Measurements from ENCODE around the gene RFWD3. TPM values are rescaled to one million over a fixed set of nuclear protein-coding genes. Genes with fewer than 3 reads are reported as not detected.
A peak's percentile ranks its signal among the peaks of the same experiment; 100 is the strongest.

Gene RFWD3
- total and polyA plus RNA-seq, 2 of the 13 experiments (the other 11 are each of a cell fraction or from before 2014, with no cell fraction given): 23.4 to 62.6 TPM

GRCh38 chr16:74606521-74607309 is 60.0 kb downstream of the RFWD3 start, which contains the start of gene GLG1 (continued):
- TF ChIP-seq SP140L (CRISPR knock-in tag; IDR thresholded peaks at IDR 0.05; ENCODE audit: borderline replicate concordance) (no peak), TEF (CRISPR knock-in tag; IDR thresholded peaks at IDR 0.05) (no peak; the same call in 1 of the 2 replicates), ZFX (CRISPR knock-in tag; IDR thresholded peaks at IDR 0.05; ENCODE audit: low read depth) (peak; percentile 93), JARID2 (CRISPR knock-in tag; IDR thresholded peaks at IDR 0.05; ENCODE audit: insufficient replicate concordance) (peak; percentile 66), SKIL (CRISPR knock-in tag; IDR thresholded peaks at IDR 0.05; ENCODE audit: borderline replicate concordance) (peak; percentile 75; the same call in 1 of the 2 replicates), ELF1 (CRISPR knock-in tag; IDR thresholded peaks at IDR 0.05) (peak; percentile 30), ZNF451 (CRISPR knock-in tag; IDR thresholded peaks at IDR 0.05) (no peak; the same call in 1 of the 2 replicates), MAF1 (CRISPR knock-in tag; IDR thresholded peaks at IDR 0.05; ENCODE audit: borderline replicate concordance) (peak; percentile 80; the same call in 1 of the 2 replicates), ZKSCAN5 (CRISPR knock-in tag; IDR thresholded peaks at IDR 0.05) (no peak), ATF5 (CRISPR knock-in tag; IDR thresholded peaks at IDR 0.05; ENCODE audit: low read depth) (no peak), RBAK (CRISPR knock-in tag; IDR thresholded peaks at IDR 0.05) (no peak), U2AF1 (optimal IDR thresholded peaks at IDR 0.05; ENCODE audit: low read depth, low read length) (peak; percentile 87), MED1 (CRISPR knock-in tag; IDR thresholded peaks at IDR 0.05) (peak; percentile 81), IKZF1 (IDR thresholded peaks at IDR 0.05) (no peak), MZF1 (CRISPR knock-in tag; IDR thresholded peaks at IDR 0.05; ENCODE audit: borderline replicate concordance) (no peak), ZNF432 (CRISPR knock-in tag; IDR thresholded peaks at IDR 0.05; ENCODE audit: borderline replicate concordance) (0 out of 2 replicates have a peak, but pooled peaks have one; percentile 21), CSRNP1 (CRISPR knock-in tag; IDR thresholded peaks at IDR 0.05) (peak; percentile 89; the same call in 1 of the 2 replicates), HOXA7 (CRISPR knock-in tag; IDR thresholded peaks at IDR 0.05) (no peak), RBFOX2 (IDR thresholded peaks at IDR 0.05; ENCODE audit: low read depth, low read length) (peak; percentile 99), ZNF276 (CRISPR knock-in tag; IDR thresholded peaks at IDR 0.05; ENCODE audit: low read depth) (no peak; the same call in 1 of the 2 replicates), EEA1 (CRISPR knock-in tag; IDR thresholded peaks at IDR 0.05; ENCODE audit: borderline replicate concordance) (peak; percentile 58; the same call in 1 of the 2 replicates), GATAD1 (CRISPR knock-in tag; IDR thresholded peaks at IDR 0.05) (peak; percentile 72), HHEX (CRISPR knock-in tag; IDR thresholded peaks at IDR 0.05) (0 out of 2 replicates have a peak, but pooled peaks have one; percentile 45)

Measured in HepG2 (cell line).